Measurements from ENCODE around the gene ITGB2.

The ITGB2 gene

GRCh38 chr21:44862869-44863685 is 57.6 kb downstream of the ITGB2 start:
- no peak for DNase-seq

GRCh38 chr21:44858791-44859190 is 61.9 kb downstream of the ITGB2 start:
- no peak for DNase-seq

- DNase-seq = no peak
Measured at GRCh38 chr21:44858291-44858690, 62.4 kb downstream of the ITGB2 start.

GRCh38 chr21:44857127-44857892 is 63.4 kb downstream of the ITGB2 start:
- DNase-seq = no peak

GRCh38 chr21:44856131-44856530 is 64.6 kb downstream of the ITGB2 start:
- no peak for DNase-seq

GRCh38 chr21:44855572-44855971 is 65.1 kb downstream of the ITGB2 start:
- no peak for DNase-seq

GRCh38 chr21:44854664-44855446 is 65.8 kb downstream of the ITGB2 start:
- DNase-seq = no peak

- no peak for DNase-seq
Measured at GRCh38 chr21:44854391-44854663, 66.4 kb downstream of the ITGB2 start.

GRCh38 chr21:44853601-44854390 is 66.9 kb downstream of the ITGB2 start:
- no peak for DNase-seq

- DNase-seq = no peak
Measured at GRCh38 chr21:44850905-44851657, 69.6 kb downstream of the ITGB2 start.

GRCh38 chr21:44850208-44850800 is 70.4 kb downstream of the ITGB2 start:
- DNase-seq = no peak

- DNase-seq = no peak
Measured at GRCh38 chr21:44849616-44850130, 71.0 kb downstream of the ITGB2 start.

GRCh38 chr21:44848821-44849521 is 71.7 kb downstream of the ITGB2 start:
- DNase-seq = no peak

- DNase-seq = no peak
Measured at GRCh38 chr21:44847261-44848056, 73.2 kb downstream of the ITGB2 start.

GRCh38 chr21:44846485-44847260 is 74.0 kb downstream of the ITGB2 start:
- no peak for DNase-seq

- DNase-seq = no peak
Measured at GRCh38 chr21:44846224-44846484, 74.5 kb downstream of the ITGB2 start.

- peak in 1 of 2 donors; percentile 29 for DNase-seq
Measured at GRCh38 chr21:44845418-44846223, 75.1 kb downstream of the ITGB2 start.

GRCh38 chr21:44844256-44844655 is 76.4 kb downstream of the ITGB2 start:
- no peak for DNase-seq

All from hippocampal formation (tissue), 2 donors.